Mesothelial cell of epicardium (in vitro differentiated cells): Measurements from ENCODE around the gene LTA4H. TPM values are rescaled to one million over a fixed set of nuclear protein-coding genes. Genes with fewer than 3 reads are reported as not detected.

Experiments used
- DNase-seq, 2 experiments: peaks; one replicate each; pipeline ENCODE4 v3.0.0; 2021; ENCODE audit warnings: low spot score in 2 of 2; ENCODE audit not compliant: unreplicated experiment in 2 of 2
- H3K27ac Mint-ChIP-seq: 2 replicates; pipeline ENCODE4 v1.8.0; 2021; ENCODE audit warnings: mixed read lengths
- H3K27me3 Mint-ChIP-seq: 2 replicates; pipeline ENCODE4 v1.8.0; 2021; ENCODE audit warnings: low read depth, mixed read lengths
- H3K36me3 Mint-ChIP-seq: 2 replicates; pipeline ENCODE4 v1.8.0; 2021; ENCODE audit warnings: mixed read lengths
- H3K4me1 Mint-ChIP-seq: 2 replicates; pipeline ENCODE4 v1.8.0; 2021; ENCODE audit warnings: mixed read lengths
- H3K4me3 Mint-ChIP-seq: 2 replicates; pipeline ENCODE4 v1.8.0; 2021; ENCODE audit warnings: mild to moderate bottlenecking, moderate library complexity, mixed read lengths
- H3K9me3 Mint-ChIP-seq: 2 replicates; pipeline ENCODE4 v1.8.0; 2021; ENCODE audit warnings: mixed read lengths
- total RNA-seq: library from RNA; stranded (reverse); gene quantifications from 3 replicates; pipeline ENCODE4 v1.2.1, GENCODE V29; 2021
- TF ChIP-seq, protein P1 (sequence below): fragments of 200-600 bp; sonication (generic); IDR thresholded peaks from one replicate; pipeline ENCODE4 v1.5.0; 2021; ENCODE audit warnings: antibody characterized with exemption; ENCODE audit not compliant: unreplicated experiment

Gene LTA4H
- total RNA-seq, 1 donor from 2014 or later, result 95.5 TPM

DNA sequence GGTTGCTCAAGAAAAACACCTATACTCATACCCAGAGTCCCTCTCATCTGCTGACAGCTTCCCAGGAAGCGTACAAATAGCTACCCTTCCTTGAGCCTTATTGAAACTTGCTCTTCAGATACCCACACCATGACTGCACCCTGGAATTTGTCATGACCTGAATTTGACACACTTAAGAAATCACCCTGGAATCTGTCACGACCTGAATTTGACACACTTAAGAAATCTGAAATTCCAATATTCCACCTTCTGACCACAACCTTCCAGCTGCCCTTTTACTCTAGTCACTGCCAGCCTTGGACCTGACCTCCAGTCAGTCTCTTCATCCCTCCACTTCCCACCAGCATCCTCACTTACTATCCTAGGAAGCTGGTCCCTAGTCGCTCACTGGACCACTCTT, 38.1 kb downstream of the LTA4H start:
- peaks cover 4% of the 10 kb centered on the region for H3K4me1 Mint-ChIP-seq
- no peak for DNase-seq
- H3K27ac Mint-ChIP-seq, result no peak overlapping the region
- TF ChIP-seq, protein P1, sequence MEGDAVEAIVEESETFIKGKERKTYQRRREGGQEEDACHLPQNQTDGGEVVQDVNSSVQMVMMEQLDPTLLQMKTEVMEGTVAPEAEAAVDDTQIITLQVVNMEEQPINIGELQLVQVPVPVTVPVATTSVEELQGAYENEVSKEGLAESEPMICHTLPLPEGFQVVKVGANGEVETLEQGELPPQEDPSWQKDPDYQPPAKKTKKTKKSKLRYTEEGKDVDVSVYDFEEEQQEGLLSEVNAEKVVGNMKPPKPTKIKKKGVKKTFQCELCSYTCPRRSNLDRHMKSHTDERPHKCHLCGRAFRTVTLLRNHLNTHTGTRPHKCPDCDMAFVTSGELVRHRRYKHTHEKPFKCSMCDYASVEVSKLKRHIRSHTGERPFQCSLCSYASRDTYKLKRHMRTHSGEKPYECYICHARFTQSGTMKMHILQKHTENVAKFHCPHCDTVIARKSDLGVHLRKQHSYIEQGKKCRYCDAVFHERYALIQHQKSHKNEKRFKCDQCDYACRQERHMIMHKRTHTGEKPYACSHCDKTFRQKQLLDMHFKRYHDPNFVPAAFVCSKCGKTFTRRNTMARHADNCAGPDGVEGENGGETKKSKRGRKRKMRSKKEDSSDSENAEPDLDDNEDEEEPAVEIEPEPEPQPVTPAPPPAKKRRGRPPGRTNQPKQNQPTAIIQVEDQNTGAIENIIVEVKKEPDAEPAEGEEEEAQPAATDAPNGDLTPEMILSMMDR, result no peak
- no peak overlapping the region for H3K4me3 Mint-ChIP-seq
- H3K27me3 Mint-ChIP-seq, result peaks cover 7% of the 10 kb centered on the region
- peaks cover 3% of the 10 kb centered on the region for H3K36me3 Mint-ChIP-seq
- H3K9me3 Mint-ChIP-seq, result no peaks in the 10 kb centered on the region

DNA sequence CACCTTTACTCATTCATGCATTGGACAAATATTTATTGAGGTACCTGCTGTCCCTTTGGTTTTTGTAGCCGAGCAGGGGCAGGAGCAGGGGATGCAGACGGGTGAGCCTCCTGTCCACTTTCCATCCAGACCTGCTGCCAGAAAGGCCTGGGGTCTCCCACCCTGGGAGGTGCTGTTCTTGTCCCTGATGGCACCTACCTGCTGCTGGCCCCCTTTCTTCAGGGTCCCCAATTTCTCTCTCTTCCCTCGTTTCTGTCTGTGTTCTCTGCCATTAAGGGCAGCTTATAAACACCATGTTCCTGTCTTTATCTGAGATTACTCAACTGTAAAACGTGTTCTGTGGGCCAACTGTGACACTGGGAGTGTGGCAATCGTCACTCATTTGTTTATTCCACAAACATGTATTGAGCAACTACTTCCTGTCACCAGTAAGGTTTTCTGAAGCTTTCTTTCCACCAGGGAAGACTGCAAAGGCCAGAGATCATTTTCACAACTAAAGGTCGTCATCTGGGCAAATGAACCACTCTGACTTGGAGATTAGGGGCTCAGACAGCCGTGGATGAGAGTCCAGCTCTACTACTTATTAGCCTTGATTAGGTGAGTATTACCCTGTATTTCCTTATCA, 39.2 kb downstream of the LTA4H start, which contains the start of gene HAL:
TSS of gene HAL (minus strand) at position 311 of the 625 bp plus-strand sequence. CDS start 434 bp downstream, outside the sequence.
- no peak for DNase-seq
- peaks cover 4% of the 10 kb centered on the region for H3K4me1 Mint-ChIP-seq
- peaks cover 3% of the 10 kb centered on the region for H3K36me3 Mint-ChIP-seq
- no peaks in the 10 kb centered on the region for H3K9me3 Mint-ChIP-seq
- H3K27me3 Mint-ChIP-seq, result peaks cover 7% of the 10 kb centered on the region
- no peak within 1 kb of the TSS for H3K27ac Mint-ChIP-seq
- TF ChIP-seq, protein P1, result no peak
- H3K4me3 Mint-ChIP-seq, result no peak within 1 kb of the TSS

DNA sequence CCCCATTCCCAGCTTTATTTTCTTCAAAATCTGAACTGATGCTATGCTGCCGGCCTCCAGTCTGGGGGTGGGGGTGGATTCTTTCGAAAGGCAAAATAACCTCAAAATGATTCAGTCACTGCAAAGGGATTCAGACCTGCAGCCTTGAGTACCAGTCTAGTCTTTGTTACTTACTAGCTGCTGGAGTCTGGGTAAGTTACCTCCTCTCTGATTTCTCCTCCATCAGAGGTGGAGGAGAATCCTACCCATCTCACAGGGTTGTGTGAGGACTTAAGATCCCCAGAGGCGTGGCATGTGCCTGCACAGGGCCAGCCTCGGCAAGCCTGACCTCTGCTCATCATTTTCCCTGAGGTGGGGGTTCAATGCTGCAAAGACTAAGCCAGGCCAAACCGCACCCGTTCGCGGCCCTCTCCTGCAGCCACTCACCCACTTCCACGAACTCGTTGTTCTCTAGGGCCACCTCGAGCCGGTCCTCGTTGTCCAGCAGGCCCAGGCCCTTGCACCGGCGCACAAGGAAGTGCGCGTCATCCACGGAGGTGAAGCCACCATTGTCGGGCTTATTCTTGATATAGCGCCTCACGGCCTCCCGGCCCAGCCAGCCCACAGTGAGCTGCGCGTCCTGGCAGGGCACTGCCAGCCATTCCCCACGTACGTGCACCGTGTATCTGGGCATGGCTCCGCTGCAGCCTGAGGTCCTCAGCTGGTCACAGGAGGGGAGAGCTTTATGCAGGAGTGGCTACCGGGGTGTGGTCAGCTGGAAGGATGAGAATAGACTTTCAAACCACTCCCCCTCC, 40.0 kb downstream of the LTA4H start:
- Mint-ChIP-seq H3K27ac (no peak overlapping the region), H3K4me3 (no peak overlapping the region), H3K9me3 (no peaks in the 10 kb centered on the region), H3K27me3 (peaks cover 9% of the 10 kb centered on the region), H3K4me1 (peaks cover 4% of the 10 kb centered on the region), H3K36me3 (peaks cover 3% of the 10 kb centered on the region)
- DNase-seq, result no peak
- TF ChIP-seq, protein P1, result no peak

DNA sequence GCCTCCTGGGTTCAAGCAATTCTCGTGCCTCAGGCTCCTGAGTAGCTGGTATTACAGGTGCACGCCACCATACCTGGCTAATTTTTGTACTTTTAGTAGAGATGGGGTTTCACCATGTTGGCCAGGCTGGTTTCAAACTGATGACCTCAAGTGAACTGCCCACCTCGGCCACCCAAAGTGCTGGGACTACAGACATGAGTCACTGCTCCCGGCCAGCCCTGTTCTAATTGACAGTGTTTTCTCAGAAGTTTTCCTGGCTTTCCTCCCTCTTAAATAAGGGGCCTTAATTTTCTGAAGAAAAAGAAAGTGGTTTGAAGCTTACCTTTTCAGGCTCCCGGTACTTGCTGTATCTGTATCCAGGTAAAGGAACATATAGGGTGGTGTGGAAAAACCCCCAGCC, 40.9 kb downstream of the LTA4H start:
- TF ChIP-seq, protein P1, result no peak
- no peaks in the 10 kb centered on the region for H3K9me3 Mint-ChIP-seq
- DNase-seq, result no peak
- no peak overlapping the region for H3K4me3 Mint-ChIP-seq
- no peaks in the 10 kb centered on the region for H3K36me3 Mint-ChIP-seq
- H3K27ac Mint-ChIP-seq, result no peak overlapping the region
- H3K27me3 Mint-ChIP-seq, result peaks cover 9% of the 10 kb centered on the region
- H3K4me1 Mint-ChIP-seq, result peaks cover 4% of the 10 kb centered on the region

DNA sequence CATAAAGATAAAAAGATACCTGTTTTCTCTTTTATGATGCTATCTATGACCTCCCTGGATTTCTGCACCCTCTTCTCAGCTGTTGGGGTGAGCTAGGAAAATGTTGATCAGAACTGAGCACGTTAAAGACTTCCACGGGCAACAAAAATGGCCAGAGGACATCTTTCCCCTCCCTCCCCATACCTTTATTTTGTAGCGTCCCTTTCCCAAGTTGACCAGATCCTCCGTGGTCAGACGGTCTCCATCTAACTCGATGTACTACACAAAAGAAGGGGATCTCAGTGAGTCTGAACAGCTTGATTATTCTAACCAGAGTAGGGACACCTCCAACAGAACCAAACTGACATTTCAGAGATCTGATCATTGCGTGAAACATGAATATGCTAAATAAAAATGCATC, 41.5 kb downstream of the LTA4H start:
- H3K27me3 Mint-ChIP-seq, result peaks cover 10% of the 10 kb centered on the region
- H3K4me3 Mint-ChIP-seq, result no peak overlapping the region
- no peak overlapping the region for H3K27ac Mint-ChIP-seq
- H3K9me3 Mint-ChIP-seq, result no peaks in the 10 kb centered on the region
- H3K4me1 Mint-ChIP-seq, result peaks cover 4% of the 10 kb centered on the region
- TF ChIP-seq, protein P1, result no peak
- DNase-seq, result no peak
- no peaks in the 10 kb centered on the region for H3K36me3 Mint-ChIP-seq
